NT2/D1 (cell line): Measurements from ENCODE around the gene KDM6A.
"Not testable (repeated sequence)": the region's sequence is repeated elsewhere in the genome, so short reads cannot be mapped to it uniquely, and the experiment has no call there.

Source experiments
- DNase-seq: peaks from one replicate; pipeline ENCODE4 v3.0.0-alpha.2; 2011; ENCODE audit warnings: low read depth, low spot score
- H3K27me3 ChIP-seq: 2 replicates; pipeline ENCODE4 v1.6.0; 2011; ENCODE audit warnings: mild to moderate bottlenecking; ENCODE audit not compliant: insufficient read length, insufficient read depth
- H3K36me3 ChIP-seq: 2 replicates; pipeline ENCODE4 v1.6.1; 2011; ENCODE audit warnings: mild to moderate bottlenecking, low read length, mixed read lengths; ENCODE audit not compliant: insufficient read depth, insufficient read length
- H3K4me1 ChIP-seq: 2 replicates; pipeline ENCODE4 v1.5.1; 2011; ENCODE audit not compliant: insufficient read depth, insufficient read length
- H3K4me3 ChIP-seq: 2 replicates; pipeline ENCODE4 v1.5.1; 2011; ENCODE audit warnings: low read depth; ENCODE audit not compliant: insufficient read length
- H3K9ac ChIP-seq: 2 replicates; pipeline ENCODE4 v1.6.0; 2011; ENCODE audit warnings: low read depth; ENCODE audit not compliant: insufficient read length
- H3K9me3 ChIP-seq: 2 replicates; pipeline ENCODE4 v1.5.1; 2011; ENCODE audit warnings: mild to moderate bottlenecking, low read length; ENCODE audit not compliant: insufficient read depth
- SUZ12 ChIP-seq: IDR thresholded peaks from 2 replicates; pipeline ENCODE4 v1.6.1; 2011; ENCODE audit not compliant: insufficient read length, insufficient read depth; ENCODE audit errors: extremely low read depth
- YY1 ChIP-seq: IDR thresholded peaks from 2 replicates; pipeline ENCODE4 v1.6.1; 2011; ENCODE audit not compliant: insufficient read length, insufficient read depth
- ZNF274 ChIP-seq: IDR thresholded peaks from 2 replicates; pipeline ENCODE4 v1.6.1; 2011; ENCODE audit warnings: mild to moderate bottlenecking, low read depth, low read length

KDM6A gene

DNA sequence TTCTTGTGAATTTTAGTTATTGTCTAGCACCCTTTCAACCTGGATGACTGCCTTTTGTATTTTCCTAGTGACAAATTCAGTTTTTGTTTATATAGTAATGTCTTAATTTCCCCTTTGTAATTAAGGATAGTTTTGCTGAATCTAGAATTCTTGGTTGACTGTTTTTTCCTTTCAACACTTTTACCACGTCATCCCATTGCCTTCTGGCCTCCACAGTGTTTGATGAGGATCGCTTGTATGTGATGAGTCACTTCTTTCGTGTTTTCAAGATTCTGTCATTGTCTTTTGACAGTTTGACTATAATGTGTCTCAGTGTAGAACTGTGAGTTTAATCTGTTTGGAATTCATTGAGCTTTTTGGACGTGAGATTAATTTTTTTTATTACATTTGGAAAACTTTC lies 30.1 kb downstream of the KDM6A start:
- no peaks in the 10 kb centered on the region for H3K36me3 ChIP-seq
- no peaks in the 10 kb centered on the region for H3K27me3 ChIP-seq
- no peak for DNase-seq
- TF ChIP-seq ZNF274 (no peak), SUZ12 (no peak), YY1 (no peak)
- peaks cover 5% of the 10 kb centered on the region; the same call in 1 of the 2 replicates for H3K9me3 ChIP-seq
- no peak overlapping the region for H3K4me3 ChIP-seq
- no peak overlapping the region for H3K9ac ChIP-seq
- H3K4me1 ChIP-seq = peaks cover 4% of the 10 kb centered on the region

DNA sequence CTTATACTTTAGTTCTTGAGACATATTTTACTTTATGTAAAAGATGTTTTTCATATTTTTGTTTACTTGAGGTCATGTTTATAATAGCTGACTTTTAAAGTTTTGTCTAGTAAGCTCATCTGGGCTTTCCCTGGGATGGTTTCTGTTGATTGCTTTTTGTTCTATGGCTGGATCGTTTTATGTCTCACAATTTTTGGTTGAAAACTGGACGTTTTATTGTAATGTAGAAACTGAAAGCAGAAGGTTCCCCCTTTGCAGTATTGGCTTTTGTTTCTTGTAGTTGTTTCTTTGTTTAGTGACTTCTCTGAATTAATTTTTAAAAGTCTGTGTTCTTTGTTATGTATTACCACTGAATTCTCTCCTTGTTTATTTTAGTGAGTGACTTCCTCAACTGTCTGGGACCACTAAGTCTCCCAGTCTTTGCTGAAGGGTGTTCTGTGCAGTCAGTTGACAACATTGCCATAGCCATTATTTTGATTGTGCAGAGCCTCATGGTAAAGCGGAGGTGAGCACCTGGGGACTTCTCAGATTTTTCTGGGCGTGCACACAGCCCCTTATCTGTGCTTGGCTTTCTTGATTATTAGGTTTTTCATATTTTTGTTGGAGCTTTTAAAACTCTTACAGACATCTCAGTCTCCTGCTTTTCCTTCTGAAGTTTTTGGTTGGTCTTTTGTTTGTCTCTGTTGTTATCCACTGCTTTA lies 31.0 kb downstream of the KDM6A start:
- DNase-seq = no peak
- no peak overlapping the region for H3K4me3 ChIP-seq
- no peaks in the 10 kb centered on the region for H3K27me3 ChIP-seq
- H3K9ac ChIP-seq = no peak overlapping the region
- H3K4me1 ChIP-seq = no peaks in the 10 kb centered on the region
- H3K9me3 ChIP-seq = peaks cover 5% of the 10 kb centered on the region; the same call in 1 of the 2 replicates
- TF ChIP-seq YY1 (no peak), SUZ12 (no peak), ZNF274 (no peak)
- H3K36me3 ChIP-seq = no peaks in the 10 kb centered on the region

DNA sequence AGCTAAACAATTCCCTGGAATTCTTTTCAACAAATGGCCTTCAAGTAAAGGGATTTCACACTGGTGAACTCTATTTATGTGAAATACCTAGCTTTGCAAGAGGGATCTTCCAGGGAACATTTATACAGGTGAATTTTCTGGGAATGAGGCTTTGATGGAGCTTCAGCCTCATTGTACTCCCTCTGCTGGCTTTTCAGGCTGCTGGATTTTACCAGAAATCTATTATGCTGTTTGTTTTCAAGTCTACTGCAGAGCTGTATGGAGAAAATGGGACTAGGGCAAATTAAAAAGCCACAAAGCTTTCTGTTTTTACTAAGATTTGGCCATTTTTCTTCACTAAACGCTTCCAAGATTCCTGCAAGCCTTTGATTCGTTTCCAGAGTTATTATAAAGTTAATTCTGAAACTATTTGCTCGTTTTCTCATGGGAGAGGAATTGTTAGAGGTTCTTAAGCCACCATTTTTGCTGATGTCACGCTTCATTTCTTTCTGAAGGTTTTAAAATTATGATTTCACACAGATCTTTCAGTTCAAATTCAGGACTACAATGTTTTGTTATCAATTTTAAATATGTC lies 31.6 kb downstream of the KDM6A start:
- H3K27me3 ChIP-seq = no peaks in the 10 kb centered on the region
- DNase-seq = no peak
- no peaks in the 10 kb centered on the region for H3K36me3 ChIP-seq
- peaks cover 9% of the 10 kb centered on the region for H3K9me3 ChIP-seq
- no peak overlapping the region for H3K9ac ChIP-seq
- TF ChIP-seq ZNF274 (no peak), SUZ12 (no peak), YY1 (no peak)
- H3K4me3 ChIP-seq = no peak overlapping the region
- no peaks in the 10 kb centered on the region for H3K4me1 ChIP-seq

DNA sequence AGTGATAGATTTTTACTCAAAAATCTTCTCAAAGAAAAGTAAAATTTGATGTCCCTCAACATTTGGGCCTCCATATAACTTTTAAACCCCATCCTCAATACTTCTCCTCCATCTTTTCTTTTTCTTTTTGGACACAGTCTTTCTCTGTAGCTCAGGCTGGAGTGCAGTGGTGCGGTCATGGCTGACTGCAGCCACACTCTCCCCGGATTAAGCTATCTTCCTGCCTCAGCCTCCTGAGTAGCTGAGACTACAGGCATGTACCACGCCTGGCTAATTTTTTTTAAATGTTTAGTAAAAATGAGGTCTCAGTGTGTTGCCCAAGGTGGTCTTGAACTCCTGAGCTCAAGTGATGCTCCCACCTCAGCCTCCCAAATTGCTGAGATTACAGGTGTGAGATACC lies 33.1 kb downstream of the KDM6A start:
- TF ChIP-seq SUZ12 (no peak), ZNF274 (no peak)
- Histone ChIP-seq H3K9me3 (peaks cover 9% of the 10 kb centered on the region), H3K27me3 (no peaks in the 10 kb centered on the region), H3K36me3 (no peaks in the 10 kb centered on the region), H3K9ac (no peak overlapping the region), H3K4me1 (no peaks in the 10 kb centered on the region), H3K4me3 (no peak overlapping the region)
- DNase-seq = no peak

DNA sequence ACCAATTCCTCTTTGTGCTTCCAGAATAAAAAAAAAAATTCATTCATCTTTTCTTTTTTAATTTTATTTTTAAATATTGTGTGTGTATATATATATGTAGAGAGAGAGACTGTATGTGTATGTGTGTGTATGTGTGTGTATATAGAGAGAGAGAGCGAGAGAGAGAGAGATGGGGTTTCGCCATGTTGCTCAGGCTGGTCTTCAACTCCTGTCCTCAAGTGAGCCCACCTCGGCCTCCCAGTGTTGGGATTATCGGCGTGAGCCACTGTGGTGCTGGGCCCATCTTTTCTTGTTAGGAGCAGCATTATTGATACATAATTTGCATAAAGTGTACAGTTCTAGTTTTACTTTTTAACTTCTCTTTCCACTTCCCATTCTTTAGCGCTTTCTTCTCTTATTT lies 33.6 kb downstream of the KDM6A start:
- H3K9me3 ChIP-seq = peaks cover 9% of the 10 kb centered on the region
- H3K9ac ChIP-seq = no peak overlapping the region
- TF ChIP-seq SUZ12 (no peak), ZNF274 (no peak), YY1 (no peak)
- no peak for DNase-seq
- no peaks in the 10 kb centered on the region for H3K4me1 ChIP-seq
- H3K4me3 ChIP-seq = no peak overlapping the region
- no peaks in the 10 kb centered on the region for H3K36me3 ChIP-seq
- no peaks in the 10 kb centered on the region for H3K27me3 ChIP-seq

DNA sequence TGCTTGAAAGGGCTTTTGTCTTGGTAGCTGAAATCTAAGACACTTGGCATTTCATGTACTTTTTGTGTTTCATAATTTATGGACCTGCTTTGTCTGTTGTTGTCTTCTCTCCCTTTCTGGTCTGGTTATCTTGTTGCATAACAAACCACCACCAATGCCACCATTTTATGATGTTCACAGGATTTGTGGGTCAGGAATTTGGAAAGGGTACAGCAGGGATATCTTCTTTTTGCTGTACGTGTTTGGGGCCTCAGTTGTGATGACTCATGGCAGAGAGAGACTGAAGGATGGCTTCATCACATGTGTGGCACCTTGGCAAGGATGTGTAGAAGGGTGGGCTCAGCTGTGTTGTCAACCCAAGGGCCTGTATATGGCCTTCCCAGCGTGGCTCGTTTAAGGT lies 35.2 kb downstream of the KDM6A start:
- TF ChIP-seq SUZ12 = no peak
- no peak for TF ChIP-seq ZNF274
- no peaks in the 10 kb centered on the region for H3K36me3 ChIP-seq
- DNase-seq = no peak
- H3K9ac ChIP-seq = no peak overlapping the region
- peaks cover 15% of the 10 kb centered on the region for H3K9me3 ChIP-seq
- H3K4me1 ChIP-seq = no peaks in the 10 kb centered on the region
- no peaks in the 10 kb centered on the region for H3K27me3 ChIP-seq
- H3K4me3 ChIP-seq = no peak overlapping the region

DNA sequence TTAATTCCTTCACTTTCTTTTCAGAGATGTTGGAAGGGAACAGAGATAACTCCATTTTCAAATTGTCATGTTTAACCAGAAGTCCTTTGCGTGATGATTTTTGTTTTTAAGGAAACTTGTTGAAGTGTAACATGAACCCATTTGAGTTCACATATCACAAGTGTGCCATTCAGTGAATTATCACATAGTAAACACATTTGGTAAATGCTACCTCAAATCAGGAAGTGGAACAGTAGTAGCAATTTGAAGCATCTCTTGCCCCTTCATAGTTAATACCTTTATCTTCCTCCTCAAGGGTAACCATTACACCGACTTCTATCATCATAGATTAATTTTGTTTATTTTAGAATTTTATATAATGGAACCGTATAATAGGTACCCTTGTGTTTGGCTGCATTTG lies 35.8 kb downstream of the KDM6A start:
- Histone ChIP-seq H3K27me3 (no peaks in the 10 kb centered on the region), H3K4me3 (no peak overlapping the region), H3K9ac (no peak overlapping the region), H3K9me3 (peaks cover 20% of the 10 kb centered on the region; the same call in 1 of the 2 replicates), H3K4me1 (no peaks in the 10 kb centered on the region), H3K36me3 (no peaks in the 10 kb centered on the region)
- TF ChIP-seq YY1 = no peak
- no peak for TF ChIP-seq SUZ12
- TF ChIP-seq ZNF274 = no peak
- no peak for DNase-seq

DNA sequence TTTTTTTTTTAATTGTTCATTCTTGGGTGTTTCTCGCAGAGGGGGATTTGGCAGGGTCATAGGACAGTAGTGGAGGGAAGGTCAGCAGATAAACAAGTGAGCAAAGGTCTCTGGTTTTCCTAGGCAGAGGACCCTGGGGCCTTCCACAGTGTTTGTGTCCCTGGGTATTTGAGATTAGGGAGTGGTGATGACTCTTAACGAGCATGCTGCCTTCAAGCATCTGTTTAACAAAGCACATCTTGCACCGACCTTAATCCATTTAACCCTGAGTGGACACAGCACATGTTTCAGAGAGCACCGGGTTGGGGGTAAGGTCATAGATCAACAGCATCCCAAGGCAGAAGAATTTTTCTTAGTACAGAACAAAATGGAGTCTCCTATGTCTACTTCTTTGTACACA lies 37.5 kb downstream of the KDM6A start:
- peaks cover 22% of the 10 kb centered on the region; the same call in 1 of the 2 replicates for H3K9me3 ChIP-seq

DNA sequence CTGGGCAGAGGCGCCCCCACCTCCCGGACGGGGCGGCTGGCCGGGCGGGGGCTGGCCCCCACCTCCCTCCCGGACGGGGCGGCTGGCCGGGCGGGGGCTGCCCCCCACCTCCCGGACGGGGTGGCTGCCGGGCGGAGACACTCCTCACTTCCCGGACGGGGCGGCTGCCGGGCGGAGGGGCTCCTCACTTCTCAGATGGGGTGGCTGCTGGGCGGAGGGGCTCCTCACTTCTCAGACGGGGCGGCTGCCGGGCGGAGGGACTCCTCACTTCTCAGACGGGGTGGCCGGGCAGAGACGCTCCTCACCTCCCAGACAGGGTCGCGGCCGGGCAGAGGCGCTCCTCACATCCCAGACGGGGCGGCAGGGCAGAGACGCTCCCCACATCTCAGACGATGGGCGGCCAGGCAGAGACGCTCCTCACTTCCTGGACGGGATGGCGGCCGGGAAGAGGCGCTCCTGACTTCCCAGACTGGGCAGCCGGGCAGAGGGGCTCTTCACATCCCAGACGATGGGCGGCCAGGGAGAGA lies 38.1 kb downstream of the KDM6A start:
- not testable (repeated sequence) for H3K27me3 ChIP-seq, H3K36me3 ChIP-seq, H3K4me1 ChIP-seq, H3K4me3 ChIP-seq, H3K9ac ChIP-seq, DNase-seq
- peaks cover 22% of the 10 kb centered on the region; the same call in 1 of the 2 replicates for H3K9me3 ChIP-seq

More for the DNA sequence above, 37.5 kb downstream of the KDM6A start:
- not testable (repeated sequence) for H3K4me3 ChIP-seq, H3K9ac ChIP-seq, H3K36me3 ChIP-seq, H3K27me3 ChIP-seq, DNase-seq, H3K4me1 ChIP-seq
